HepG2 (cell line): ENCODE measurements around the gene FHL3. TPM values are rescaled to one million over a fixed set of nuclear protein-coding genes. Genes with fewer than 3 reads are reported as not detected.

Experiments used
- FOXO1 ChIP-seq: sonication (generic); formaldehyde crosslinking; IDR thresholded peaks from 2 replicates; pipeline ENCODE4 v1.4.0; 2020; ENCODE audit warnings: missing genetic modification reagents
- HNF4G ChIP-seq, 2 experiments: sonication (generic) in 1 of 2; formaldehyde crosslinking in 1 of 2; IDR thresholded peaks; 2 replicates each; pipeline versions ENCODE4 v1.4.0 to v1.6.1; 2011 to 2020; ENCODE audit warnings: borderline replicate concordance in 2 of 2, low read depth in 2 of 2, mild to moderate bottlenecking in 2 of 2, low read length in 1 of 2, missing genetic modification reagents in 1 of 2, moderate library complexity in 1 of 2
- KAT8 ChIP-seq: IDR thresholded peaks from 2 replicates; pipeline ENCODE4 v1.6.1; 2016; ENCODE audit warnings: missing genetic modification reagents, missing compliant biosample characterization
- MIER2 ChIP-seq: IDR thresholded peaks from 2 replicates; pipeline ENCODE4 v1.6.1; 2016; ENCODE audit warnings: missing biosample characterization, missing genetic modification reagents
- NFRKB ChIP-seq: fragments of 450-650 bp; IDR thresholded peaks from 2 replicates; pipeline ENCODE4 v1.6.1; 2017
- NPAS2 ChIP-seq: sonication (generic); formaldehyde crosslinking; IDR thresholded peaks from 2 replicates; pipeline ENCODE4 v1.8.0; 2022; ENCODE audit warnings: mild to moderate bottlenecking, missing genetic modification reagents, borderline replicate concordance
- NR2F2 ChIP-seq: IDR thresholded peaks from 2 replicates; pipeline ENCODE4 v1.6.1; 2012; ENCODE audit warnings: low read depth, inconsistent platforms, borderline replicate concordance
- PCBP1 ChIP-seq: fragments of 200-400 bp; formaldehyde crosslinking; IDR thresholded peaks from 2 replicates; pipeline ENCODE4 v1.6.1; 2017; ENCODE audit warnings: mild to moderate bottlenecking, low read depth, low read length, borderline replicate concordance
- SRY ChIP-seq: sonication (generic); formaldehyde crosslinking; IDR thresholded peaks from 2 replicates; pipeline ENCODE4 v1.8.0; 2022; ENCODE audit warnings: mild to moderate bottlenecking, missing genetic modification reagents
- ZNF256 ChIP-seq: sonication (generic); formaldehyde crosslinking; conservative IDR thresholded peaks from 2 replicates; pipeline ENCODE4 v1.4.0; 2020; ENCODE audit warnings: missing genetic modification reagents
- ZNF629 ChIP-seq: sonication (generic); formaldehyde crosslinking; conservative IDR thresholded peaks from 2 replicates; pipeline ENCODE4 v1.5.0; 2020; ENCODE audit warnings: missing genetic modification reagents
- ZNF737 ChIP-seq: sonication (generic); formaldehyde crosslinking; IDR thresholded peaks from 2 replicates; pipeline ENCODE4 v1.5.0; 2020; ENCODE audit warnings: missing genetic modification reagents, mild to moderate bottlenecking, borderline replicate concordance
- ZNF773 ChIP-seq: sonication (generic); formaldehyde crosslinking; IDR thresholded peaks from 2 replicates; pipeline ENCODE4 v1.4.0; 2020; ENCODE audit warnings: missing genetic modification reagents, borderline replicate concordance
- ZNF816 ChIP-seq: sonication (generic); formaldehyde crosslinking; IDR thresholded peaks from 2 replicates; pipeline ENCODE4 v1.8.0; 2022; ENCODE audit warnings: missing genetic modification reagents, mild to moderate bottlenecking, borderline replicate concordance
- polyA plus RNA-seq, 8 experiments: library from polyadenylated mRNA; depleted of rRNA in 3 of 8; stranded (reverse) in 7 of 8; unstranded in 1 of 8; fragments of >200 nt; fragmentation: Illumina TruSeq in 4 of 8; extraction: Trizol in 4 of 8; gene quantifications; 2 replicates each; pipeline versions ENCODE4 v1.2.1 to v1.2.3, GENCODE V29; 2011 to 2016; ENCODE audit warnings: low read depth in 4 of 8, missing spikeins in 1 of 8, mixed read lengths in 1 of 8; ENCODE audit not compliant: insufficient read depth in 1 of 8
- total RNA-seq, 5 experiments: library from RNA; depleted of rRNA; stranded (reverse); fragments of >200 nt; fragmentation: Illumina TruSeq; extraction: Trizol; gene quantifications; 2 replicates each; pipeline ENCODE4 v1.2.3, GENCODE V29; 2016; ENCODE audit warnings: low read depth in 1 of 5
- TF ChIP-seq, protein P1 (sequence below): sonication (generic); formaldehyde crosslinking; IDR thresholded peaks from 2 replicates; pipeline ENCODE4 v1.4.0; 2020; ENCODE audit warnings: mild to moderate bottlenecking, missing genetic modification reagents
- TF ChIP-seq, protein P2 (sequence below): sonication (generic); formaldehyde crosslinking; IDR thresholded peaks from 2 replicates; pipeline ENCODE4 v1.4.0; 2020; ENCODE audit warnings: mild to moderate bottlenecking, missing genetic modification reagents
- TF ChIP-seq, protein P3 (sequence below), 2 experiments: sonication (generic) in 1 of 2; formaldehyde crosslinking in 1 of 2; IDR thresholded peaks; 2 replicates each; pipeline versions ENCODE4 v1.4.0 to v1.6.1; 2018 to 2020; ENCODE audit warnings: missing genetic modification reagents in 2 of 2, borderline replicate concordance in 1 of 2, low read depth in 1 of 2, mild to moderate bottlenecking in 1 of 2, missing biosample characterization in 1 of 2
- TF ChIP-seq, protein P4 (sequence below): sonication (generic); formaldehyde crosslinking; IDR thresholded peaks from 2 replicates; pipeline ENCODE4 v1.9.0; 2021; ENCODE audit warnings: missing genetic modification reagents, borderline replicate concordance
- TF ChIP-seq, protein P5 (sequence below): sonication (generic); formaldehyde crosslinking; IDR thresholded peaks from 2 replicates; pipeline ENCODE4 v1.4.0; 2020; ENCODE audit warnings: missing genetic modification reagents

FHL3 gene
- total and polyA plus RNA-seq, 2 of the 13 experiments (the other 11 are each of a cell fraction or from before 2014, with no cell fraction given) = 2.8 to 6.6 TPM

DNA sequence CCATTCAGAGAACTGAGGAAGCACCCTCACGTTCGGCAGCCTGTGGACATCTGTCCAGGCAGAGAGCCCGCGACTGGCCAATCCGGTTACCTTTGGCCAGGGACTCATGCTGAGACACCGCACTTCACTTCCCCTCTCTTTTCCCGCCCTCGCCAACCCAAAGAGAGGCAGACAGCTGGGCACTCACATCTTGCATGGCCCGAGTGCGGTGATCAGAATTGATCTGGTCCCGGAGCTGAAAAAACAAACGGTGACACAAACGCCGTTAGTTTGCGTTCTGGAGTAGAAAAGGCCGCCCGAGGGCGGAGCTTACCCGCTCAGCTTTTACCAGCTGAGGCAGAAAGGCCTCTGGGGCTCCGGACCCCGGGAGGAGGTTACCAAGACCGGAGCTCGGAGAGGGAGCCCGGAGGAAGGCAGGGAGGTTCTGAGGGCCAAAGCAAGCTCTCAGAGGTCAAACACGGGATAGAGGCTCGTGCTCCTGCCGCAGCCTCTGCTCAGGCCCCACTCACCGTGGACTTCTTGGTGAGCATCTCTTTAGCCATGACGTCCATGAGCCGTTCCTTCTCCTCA is 15.9 kb downstream of the FHL3 start (continued):
- TF ChIP-seq, protein P1, sequence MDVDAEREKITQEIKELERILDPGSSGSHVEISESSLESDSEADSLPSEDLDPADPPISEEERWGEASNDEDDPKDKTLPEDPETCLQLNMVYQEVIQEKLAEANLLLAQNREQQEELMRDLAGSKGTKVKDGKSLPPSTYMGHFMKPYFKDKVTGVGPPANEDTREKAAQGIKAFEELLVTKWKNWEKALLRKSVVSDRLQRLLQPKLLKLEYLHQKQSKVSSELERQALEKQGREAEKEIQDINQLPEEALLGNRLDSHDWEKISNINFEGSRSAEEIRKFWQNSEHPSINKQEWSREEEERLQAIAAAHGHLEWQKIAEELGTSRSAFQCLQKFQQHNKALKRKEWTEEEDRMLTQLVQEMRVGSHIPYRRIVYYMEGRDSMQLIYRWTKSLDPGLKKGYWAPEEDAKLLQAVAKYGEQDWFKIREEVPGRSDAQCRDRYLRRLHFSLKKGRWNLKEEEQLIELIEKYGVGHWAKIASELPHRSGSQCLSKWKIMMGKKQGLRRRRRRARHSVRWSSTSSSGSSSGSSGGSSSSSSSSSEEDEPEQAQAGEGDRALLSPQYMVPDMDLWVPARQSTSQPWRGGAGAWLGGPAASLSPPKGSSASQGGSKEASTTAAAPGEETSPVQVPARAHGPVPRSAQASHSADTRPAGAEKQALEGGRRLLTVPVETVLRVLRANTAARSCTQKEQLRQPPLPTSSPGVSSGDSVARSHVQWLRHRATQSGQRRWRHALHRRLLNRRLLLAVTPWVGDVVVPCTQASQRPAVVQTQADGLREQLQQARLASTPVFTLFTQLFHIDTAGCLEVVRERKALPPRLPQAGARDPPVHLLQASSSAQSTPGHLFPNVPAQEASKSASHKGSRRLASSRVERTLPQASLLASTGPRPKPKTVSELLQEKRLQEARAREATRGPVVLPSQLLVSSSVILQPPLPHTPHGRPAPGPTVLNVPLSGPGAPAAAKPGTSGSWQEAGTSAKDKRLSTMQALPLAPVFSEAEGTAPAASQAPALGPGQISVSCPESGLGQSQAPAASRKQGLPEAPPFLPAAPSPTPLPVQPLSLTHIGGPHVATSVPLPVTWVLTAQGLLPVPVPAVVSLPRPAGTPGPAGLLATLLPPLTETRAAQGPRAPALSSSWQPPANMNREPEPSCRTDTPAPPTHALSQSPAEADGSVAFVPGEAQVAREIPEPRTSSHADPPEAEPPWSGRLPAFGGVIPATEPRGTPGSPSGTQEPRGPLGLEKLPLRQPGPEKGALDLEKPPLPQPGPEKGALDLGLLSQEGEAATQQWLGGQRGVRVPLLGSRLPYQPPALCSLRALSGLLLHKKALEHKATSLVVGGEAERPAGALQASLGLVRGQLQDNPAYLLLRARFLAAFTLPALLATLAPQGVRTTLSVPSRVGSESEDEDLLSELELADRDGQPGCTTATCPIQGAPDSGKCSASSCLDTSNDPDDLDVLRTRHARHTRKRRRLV (CRISPR knock-in tag) = no peak
- TF ChIP-seq PCBP1 (no peak), ZNF737 (CRISPR knock-in tag) (no peak), SRY (CRISPR knock-in tag) (no peak), KAT8 (CRISPR knock-in tag) (no peak), ZNF629 (CRISPR knock-in tag) (no peak), HNF4G (IDR thresholded peaks at IDR 0.05; ENCODE audit: borderline replicate concordance, low read depth, low read length) (no peak), HNF4G (CRISPR knock-in tag; IDR thresholded peaks at IDR 0.05; ENCODE audit: borderline replicate concordance, low read depth) (no peak), MIER2 (CRISPR knock-in tag) (no peak), NR2F2 (0 out of 2 replicates have a peak, but pooled peaks have one; percentile 28), ZNF816 (CRISPR knock-in tag) (peak; percentile 53; the same call in 1 of the 2 replicates), NPAS2 (CRISPR knock-in tag) (no peak), NFRKB (no peak), FOXO1 (CRISPR knock-in tag) (no peak), ZNF773 (CRISPR knock-in tag) (no peak), ZNF256 (CRISPR knock-in tag) (peak; percentile 16; the same call in 1 of the 2 replicates)
- TF ChIP-seq, protein P2, sequence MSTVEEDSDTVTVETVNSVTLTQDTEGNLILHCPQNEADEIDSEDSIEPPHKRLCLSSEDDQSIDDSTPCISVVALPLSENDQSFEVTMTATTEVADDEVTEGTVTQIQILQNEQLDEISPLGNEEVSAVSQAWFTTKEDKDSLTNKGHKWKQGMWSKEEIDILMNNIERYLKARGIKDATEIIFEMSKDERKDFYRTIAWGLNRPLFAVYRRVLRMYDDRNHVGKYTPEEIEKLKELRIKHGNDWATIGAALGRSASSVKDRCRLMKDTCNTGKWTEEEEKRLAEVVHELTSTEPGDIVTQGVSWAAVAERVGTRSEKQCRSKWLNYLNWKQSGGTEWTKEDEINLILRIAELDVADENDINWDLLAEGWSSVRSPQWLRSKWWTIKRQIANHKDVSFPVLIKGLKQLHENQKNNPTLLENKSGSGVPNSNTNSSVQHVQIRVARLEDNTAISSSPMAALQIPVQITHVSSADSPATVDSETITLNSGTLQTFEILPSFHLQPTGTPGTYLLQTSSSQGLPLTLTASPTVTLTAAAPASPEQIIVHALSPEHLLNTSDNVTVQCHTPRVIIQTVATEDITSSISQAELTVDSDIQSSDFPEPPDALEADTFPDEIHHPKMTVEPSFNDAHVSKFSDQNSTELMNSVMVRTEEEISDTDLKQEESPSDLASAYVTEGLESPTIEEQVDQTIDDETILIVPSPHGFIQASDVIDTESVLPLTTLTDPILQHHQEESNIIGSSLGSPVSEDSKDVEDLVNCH (CRISPR knock-in tag) = no peak
- TF ChIP-seq, protein P3, sequence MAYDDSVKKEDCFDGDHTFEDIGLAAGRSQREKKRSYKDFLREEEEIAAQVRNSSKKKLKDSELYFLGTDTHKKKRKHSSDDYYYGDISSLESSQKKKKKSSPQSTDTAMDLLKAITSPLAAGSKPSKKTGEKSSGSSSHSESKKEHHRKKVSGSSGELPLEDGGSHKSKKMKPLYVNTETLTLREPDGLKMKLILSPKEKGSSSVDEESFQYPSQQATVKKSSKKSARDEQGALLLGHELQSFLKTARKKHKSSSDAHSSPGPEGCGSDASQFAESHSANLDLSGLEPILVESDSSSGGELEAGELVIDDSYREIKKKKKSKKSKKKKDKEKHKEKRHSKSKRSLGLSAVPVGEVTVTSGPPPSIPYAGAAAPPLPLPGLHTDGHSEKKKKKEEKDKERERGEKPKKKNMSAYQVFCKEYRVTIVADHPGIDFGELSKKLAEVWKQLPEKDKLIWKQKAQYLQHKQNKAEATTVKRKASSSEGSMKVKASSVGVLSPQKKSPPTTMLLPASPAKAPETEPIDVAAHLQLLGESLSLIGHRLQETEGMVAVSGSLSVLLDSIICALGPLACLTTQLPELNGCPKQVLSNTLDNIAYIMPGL (CRISPR knock-in tag; IDR thresholded peaks at IDR 0.05; ENCODE audit: borderline replicate concordance in 1 of 2, low read depth in 1 of 2) = no peak
- TF ChIP-seq, protein P4, sequence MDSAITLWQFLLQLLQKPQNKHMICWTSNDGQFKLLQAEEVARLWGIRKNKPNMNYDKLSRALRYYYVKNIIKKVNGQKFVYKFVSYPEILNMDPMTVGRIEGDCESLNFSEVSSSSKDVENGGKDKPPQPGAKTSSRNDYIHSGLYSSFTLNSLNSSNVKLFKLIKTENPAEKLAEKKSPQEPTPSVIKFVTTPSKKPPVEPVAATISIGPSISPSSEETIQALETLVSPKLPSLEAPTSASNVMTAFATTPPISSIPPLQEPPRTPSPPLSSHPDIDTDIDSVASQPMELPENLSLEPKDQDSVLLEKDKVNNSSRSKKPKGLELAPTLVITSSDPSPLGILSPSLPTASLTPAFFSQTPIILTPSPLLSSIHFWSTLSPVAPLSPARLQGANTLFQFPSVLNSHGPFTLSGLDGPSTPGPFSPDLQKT = no peak
- TF ChIP-seq, protein P5, sequence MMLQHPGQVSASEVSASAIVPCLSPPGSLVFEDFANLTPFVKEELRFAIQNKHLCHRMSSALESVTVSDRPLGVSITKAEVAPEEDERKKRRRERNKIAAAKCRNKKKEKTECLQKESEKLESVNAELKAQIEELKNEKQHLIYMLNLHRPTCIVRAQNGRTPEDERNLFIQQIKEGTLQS (CRISPR knock-in tag) = no peak
